Skeletal muscle tissue (tissue), 4 donors: Measurements from ENCODE around the gene TMEM95. TPM values are rescaled to one million over a fixed set of nuclear protein-coding genes. Genes with fewer than 3 reads are reported as not detected.
"Not testable (repeated sequence)": the region's sequence is repeated elsewhere in the genome, so short reads cannot be mapped to it uniquely, and the experiment has no call there.

Source experiments
- H3K27ac ChIP-seq: one replicate; pipeline ENCODE4 v1.7.0; 2013; ENCODE audit warnings: mild to moderate bottlenecking, low read depth, low read length, inconsistent platforms
- H3K27me3 ChIP-seq, 3 donors: one replicate each; pipeline ENCODE4 v1.7.0; 2013; ENCODE audit warnings: low read length in 3 of 3; ENCODE audit not compliant: control insufficient read depth in 3 of 3, insufficient read depth in 3 of 3
- H3K36me3 ChIP-seq, 3 donors: one replicate each; pipeline ENCODE4 v1.7.0; 2013; ENCODE audit warnings: low read length in 3 of 3; ENCODE audit not compliant: control insufficient read depth in 3 of 3, insufficient read depth in 3 of 3
- H3K4me1 ChIP-seq, 3 donors: one replicate each; pipeline ENCODE4 v1.7.0; 2013; ENCODE audit warnings: low read length in 3 of 3, mild to moderate bottlenecking in 3 of 3; ENCODE audit not compliant: control insufficient read depth in 3 of 3, insufficient read depth in 3 of 3
- H3K4me3 ChIP-seq, 3 donors: one replicate each; pipeline ENCODE4 v1.7.0; 2013; ENCODE audit warnings: low read length in 3 of 3
- H3K9ac ChIP-seq, 3 donors: one replicate each; pipeline ENCODE4 v1.7.0; 2013; ENCODE audit warnings: low read length in 3 of 3, mild to moderate bottlenecking in 3 of 3, moderate library complexity in 2 of 3, low read depth in 1 of 3
- H3K9me3 ChIP-seq, 3 donors: one replicate each; pipeline ENCODE4 v1.7.0; 2013; ENCODE audit warnings: low read length in 3 of 3; ENCODE audit not compliant: control insufficient read depth in 3 of 3
- total RNA-seq: library from RNA; depleted of rRNA; stranded (reverse); fragments of >200 nt; gene quantifications from one replicate; pipeline ENCODE4 v1.2.3, GENCODE V29; 2014
- donor health status: Osteomylitis.

Gene TMEM95
- total RNA-seq, 1 donor from 2014 or later: not detected

DNA sequence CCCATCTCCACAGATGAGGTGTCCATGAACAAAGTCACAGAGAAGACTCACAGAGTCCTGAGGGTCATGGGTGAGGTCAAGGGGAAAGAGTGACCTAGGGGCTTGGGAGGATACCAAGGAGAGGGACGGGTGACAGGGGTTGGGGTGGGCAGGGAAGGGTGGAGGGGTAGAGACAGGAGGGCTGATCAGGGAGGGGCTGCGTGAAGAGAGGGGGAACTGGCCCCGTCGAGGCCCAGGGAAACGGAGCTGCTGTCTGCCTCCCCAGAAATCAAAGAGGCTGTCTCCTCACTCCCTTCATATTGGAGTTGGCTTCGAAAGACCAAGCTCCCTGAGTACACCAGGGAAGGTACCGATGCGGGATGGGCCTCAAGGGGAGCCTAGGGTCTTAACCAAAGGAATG is 617 bp downstream of the TMEM95 start:
- Histone ChIP-seq H3K9me3 (no peaks in the 10 kb centered on the region), H3K4me3 (no peak overlapping the region), H3K36me3 (no peaks in the 10 kb centered on the region), H3K9ac (no peak overlapping the region), H3K4me1 (peaks cover 25 to 58% (median 40%) of the 10 kb centered on the region in 3 donors), H3K27me3 (no peaks in the 10 kb centered on the region), H3K27ac (no peak overlapping the region)

DNA sequence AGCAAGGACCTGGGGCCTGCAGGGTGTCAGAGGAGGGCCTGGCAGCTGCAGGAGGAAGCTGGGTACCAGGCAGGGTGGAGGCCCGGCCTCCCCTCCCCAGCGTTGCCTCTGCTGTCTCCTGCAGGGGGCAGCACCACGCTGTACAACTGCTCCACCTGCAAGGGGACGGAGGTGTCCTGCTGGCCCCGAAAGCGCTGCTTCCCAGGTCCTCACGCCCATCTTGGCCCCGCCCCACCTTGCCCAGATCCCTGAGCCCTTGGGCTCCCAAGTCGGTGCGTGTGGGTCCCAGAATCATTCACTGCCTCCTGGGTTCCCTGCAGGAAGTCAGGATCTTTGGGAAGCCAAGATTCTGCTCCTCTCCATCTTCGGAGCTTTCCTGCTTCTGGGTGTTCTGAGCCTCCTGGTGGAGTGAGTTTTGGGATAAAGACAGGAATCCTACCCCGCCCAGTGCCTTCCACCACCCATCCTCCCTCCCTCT is 1.2 kb downstream of the TMEM95 start:
- peaks cover 25 to 53% (median 36%) of the 10 kb centered on the region in 3 donors for H3K4me1 ChIP-seq
- H3K9ac ChIP-seq: peak overlapping the region in 1 of 3 donors; percentile 40
- H3K36me3 ChIP-seq: no peaks in the 10 kb centered on the region
- no peaks in the 10 kb centered on the region for H3K27me3 ChIP-seq
- peak overlapping the region; percentile 41 for H3K27ac ChIP-seq
- no peaks in the 10 kb centered on the region for H3K9me3 ChIP-seq
- no peak overlapping the region for H3K4me3 ChIP-seq

- Histone ChIP-seq H3K27me3 (no peaks in the 10 kb centered on the region), H3K9ac (peak overlapping the region in 2 of 3 donors; percentile 39 to 40), H3K36me3 (no peaks in the 10 kb centered on the region), H3K9me3 (no peaks in the 10 kb centered on the region), H3K27ac (peak overlapping the region; percentile 41), H3K4me1 (peaks cover 25 to 51% (median 33%) of the 10 kb centered on the region in 3 donors), H3K4me3 (no peak overlapping the region)
Measured at GRCh38 chr17:7356756-7357155, 1.8 kb downstream of the TMEM95 start.

DNA sequence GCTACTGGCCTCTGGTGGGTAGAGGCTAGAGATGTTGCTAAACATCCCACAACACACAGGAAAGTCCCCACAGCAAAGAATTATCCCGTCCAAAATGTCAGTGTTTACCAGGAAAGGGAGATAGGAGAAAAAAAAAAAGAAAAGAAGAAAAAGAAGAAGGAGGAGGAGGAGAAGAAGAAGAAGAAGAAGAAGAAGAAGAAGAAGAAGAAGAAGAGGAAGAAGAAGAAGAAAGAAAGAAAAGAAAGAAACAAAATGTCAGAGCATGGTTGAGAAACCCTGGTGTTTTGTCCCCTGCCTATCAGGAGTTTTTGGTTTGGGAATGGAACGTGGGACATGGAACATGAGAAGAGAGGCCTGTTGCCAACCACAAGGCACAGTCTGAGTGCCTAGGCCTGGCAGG is 2.4 kb downstream of the TMEM95 start:
- H3K9ac ChIP-seq: peak overlapping the region in 1 of 3 donors; percentile 45
- H3K27ac ChIP-seq: peak overlapping the region; percentile 11
- no peaks in the 10 kb centered on the region for H3K36me3 ChIP-seq
- H3K4me1 ChIP-seq: peaks cover 24 to 50% (median 32%) of the 10 kb centered on the region in 3 donors
- H3K27me3 ChIP-seq: no peaks in the 10 kb centered on the region
- no peak overlapping the region for H3K4me3 ChIP-seq
- H3K9me3 ChIP-seq: no peaks in the 10 kb centered on the region

DNA sequence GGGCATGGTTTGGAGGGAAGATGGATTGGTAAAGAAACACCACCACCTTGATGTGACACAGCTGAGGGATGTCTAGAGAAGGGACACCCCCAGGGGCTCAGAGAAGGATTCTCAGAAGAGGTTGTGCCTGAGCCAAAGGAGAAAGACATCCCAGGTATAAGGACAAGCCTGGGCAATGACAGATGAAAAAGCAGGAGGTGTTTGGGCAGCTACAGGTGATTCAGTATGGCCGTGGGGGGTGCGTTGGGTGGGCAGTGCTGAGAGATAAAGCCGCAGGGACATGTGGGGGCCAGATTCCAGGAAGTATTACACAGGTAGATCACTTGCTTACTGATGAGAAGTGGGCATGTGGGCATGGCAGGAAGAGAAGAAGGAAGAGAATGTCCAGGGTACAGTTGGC is 7.0 kb downstream of the TMEM95 start:
- H3K9ac ChIP-seq: no peak overlapping the region
- H3K4me3 ChIP-seq: no peak overlapping the region
- H3K36me3 ChIP-seq: no peaks in the 10 kb centered on the region
- H3K27me3 ChIP-seq: no peaks in the 10 kb centered on the region
- no peaks in the 10 kb centered on the region for H3K9me3 ChIP-seq
- H3K27ac ChIP-seq: no peak overlapping the region
- H3K4me1 ChIP-seq: peaks cover 3 to 8% (median 4%) of the 10 kb centered on the region in 3 donors

DNA sequence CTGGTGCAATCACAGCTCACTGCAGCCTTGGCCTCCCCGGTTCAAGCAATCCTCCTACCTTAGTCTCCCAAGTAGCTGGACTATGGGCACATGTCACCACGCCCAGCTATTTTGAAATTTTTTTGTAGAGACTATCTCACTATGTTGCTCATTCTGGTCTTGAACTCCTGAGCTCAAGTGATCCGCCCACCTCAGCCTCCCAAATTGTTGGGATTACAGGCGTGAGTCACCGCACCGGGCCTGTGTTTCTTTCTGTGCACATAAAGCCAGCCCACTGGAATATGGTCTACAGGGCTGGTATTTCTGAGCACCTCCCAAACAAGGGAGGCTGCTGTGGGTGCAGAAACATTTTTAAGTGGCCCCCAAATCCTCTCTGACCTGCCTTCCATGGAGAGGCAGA is 8.4 kb downstream of the TMEM95 start:
- Histone ChIP-seq H3K4me1 (no peaks in the 10 kb centered on the region), H3K9me3 (no peaks in the 10 kb centered on the region), H3K27me3 (no peaks in the 10 kb centered on the region), H3K27ac (no peak overlapping the region), H3K36me3 (no peaks in the 10 kb centered on the region), H3K9ac (no peak overlapping the region), H3K4me3 (no peak overlapping the region)

- not testable (repeated sequence) for H3K27ac ChIP-seq, H3K4me1 ChIP-seq, H3K36me3 ChIP-seq, H3K4me3 ChIP-seq, H3K27me3 ChIP-seq, H3K9me3 ChIP-seq, H3K9ac ChIP-seq
Measured at GRCh38 chr17:7365963-7366362, 11.0 kb downstream of the TMEM95 start.

GRCh38 chr17:7367083-7367482 is 12.1 kb downstream of the TMEM95 start:
- Histone ChIP-seq H3K4me3 (no peak overlapping the region), H3K36me3 (no peaks in the 10 kb centered on the region), H3K9me3 (no peaks in the 10 kb centered on the region), H3K9ac (no peak overlapping the region), H3K27ac (no peak overlapping the region), H3K4me1 (no peaks in the 10 kb centered on the region), H3K27me3 (peaks cover 0 to 2% (median 0%) of the 10 kb centered on the region in 3 donors)

GRCh38 chr17:7367918-7368598 is 13.1 kb downstream of the TMEM95 start:
- Histone ChIP-seq H3K9me3 (no peaks in the 10 kb centered on the region), H3K27ac (no peak overlapping the region), H3K4me1 (no peaks in the 10 kb centered on the region), H3K27me3 (peaks cover 0 to 2% (median 0%) of the 10 kb centered on the region in 3 donors), H3K36me3 (no peaks in the 10 kb centered on the region), H3K4me3 (no peak overlapping the region), H3K9ac (no peak overlapping the region)

GRCh38 chr17:7368599-7368994 is 13.6 kb downstream of the TMEM95 start:
- H3K9ac ChIP-seq, H3K27ac ChIP-seq, H3K36me3 ChIP-seq, H3K27me3 ChIP-seq, H3K4me1 ChIP-seq, H3K9me3 ChIP-seq, H3K4me3 ChIP-seq: not testable (repeated sequence)
